HL-60/S4 (cell line): ENCODE data around the gene IMPA2.

Source experiments
- in situ Hi-C: fragments of 300-500 bp; cut with MboI; formaldehyde crosslinking; loops from 2 replicates; pipeline ENCODE4 v1.14.3; 2022; ENCODE audit warnings: low sequenced_read_pairs

The IMPA2 gene

DNA sequence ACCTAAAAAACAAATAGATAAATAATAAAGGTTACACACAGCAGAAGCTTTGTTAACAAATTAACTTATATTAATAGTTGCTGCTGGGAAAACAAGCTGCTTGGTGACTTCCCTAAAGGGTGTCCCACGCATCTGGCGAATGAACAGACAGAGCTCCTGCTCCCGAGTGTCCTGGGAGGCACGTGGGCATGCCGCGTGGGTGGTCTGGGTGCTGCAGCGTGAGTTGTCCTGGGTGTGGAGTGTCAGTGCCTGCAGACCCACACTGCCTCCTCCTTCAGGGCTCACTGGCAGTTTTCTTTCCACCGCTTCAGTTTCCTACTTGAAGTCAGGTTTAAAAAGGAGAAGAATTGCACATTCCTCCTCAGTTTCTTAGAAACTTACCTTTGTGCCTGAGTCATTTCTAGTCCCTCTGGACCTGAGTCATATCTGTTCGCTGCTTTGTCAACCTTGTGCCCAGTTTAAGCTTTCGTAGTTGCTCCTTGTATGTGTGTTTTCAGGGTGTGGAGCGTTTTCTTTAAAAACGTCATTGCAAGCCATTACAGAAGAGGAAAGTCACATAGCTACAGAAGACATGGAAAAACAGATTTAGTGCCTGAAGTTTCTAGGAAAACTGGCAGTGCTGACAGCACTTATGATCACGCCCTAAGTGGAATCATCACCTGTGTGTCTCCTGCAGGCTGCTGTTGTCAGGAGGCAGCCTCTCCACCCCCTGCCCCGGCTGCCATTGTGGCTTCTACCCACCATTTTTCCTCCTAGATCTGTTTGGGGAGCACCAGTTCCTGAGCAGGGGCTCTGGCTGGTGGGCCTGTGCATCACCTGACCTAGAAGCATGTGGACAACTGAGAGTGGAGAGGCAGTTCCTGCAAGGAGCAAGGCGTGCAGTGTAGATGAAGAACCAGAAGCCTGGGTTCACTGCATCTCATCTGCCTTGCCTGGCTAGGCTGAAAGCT lies 24.5 kb downstream of the IMPA2 start:
- in situ Hi-C loops = no loop called here

DNA sequence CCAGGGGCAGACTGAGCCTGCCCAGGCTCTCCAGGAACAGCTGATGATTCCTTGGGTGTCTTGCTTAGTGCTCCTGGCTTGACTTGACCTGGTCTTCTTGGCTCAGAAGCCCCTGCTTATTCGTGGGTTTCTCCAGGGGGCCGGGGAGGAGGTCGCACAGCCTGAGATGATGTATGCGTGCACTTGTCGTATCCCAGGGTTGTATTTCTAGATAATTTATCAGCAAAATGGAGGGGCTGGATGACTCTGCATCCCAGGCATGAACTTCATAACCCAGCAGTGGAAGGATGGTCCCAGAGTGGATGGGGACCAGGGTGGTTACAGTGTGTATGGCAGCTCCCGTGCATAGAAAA lies 25.2 kb downstream of the IMPA2 start:
- in situ Hi-C loops = no loop called here

DNA sequence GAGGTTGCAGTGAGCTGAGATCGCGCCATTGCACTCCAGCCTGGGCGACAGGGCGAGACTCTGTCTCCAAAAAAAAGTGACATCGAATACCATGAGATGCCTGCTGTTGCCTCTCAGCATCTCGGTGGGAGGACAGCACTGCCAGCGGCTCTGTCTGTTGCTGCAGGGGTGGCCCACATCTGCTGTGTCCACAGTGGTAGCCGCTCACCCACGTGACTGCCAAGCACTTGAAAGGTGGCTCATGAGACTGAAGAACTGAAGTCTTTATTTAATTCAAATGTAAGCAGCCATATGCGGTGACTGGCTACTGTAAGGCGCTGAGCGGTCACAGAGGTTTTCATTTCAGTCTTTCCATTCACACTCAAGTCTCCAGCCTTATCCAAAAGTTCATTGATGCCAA lies 25.8 kb downstream of the IMPA2 start:
- in situ Hi-C loops = no loop called here

DNA sequence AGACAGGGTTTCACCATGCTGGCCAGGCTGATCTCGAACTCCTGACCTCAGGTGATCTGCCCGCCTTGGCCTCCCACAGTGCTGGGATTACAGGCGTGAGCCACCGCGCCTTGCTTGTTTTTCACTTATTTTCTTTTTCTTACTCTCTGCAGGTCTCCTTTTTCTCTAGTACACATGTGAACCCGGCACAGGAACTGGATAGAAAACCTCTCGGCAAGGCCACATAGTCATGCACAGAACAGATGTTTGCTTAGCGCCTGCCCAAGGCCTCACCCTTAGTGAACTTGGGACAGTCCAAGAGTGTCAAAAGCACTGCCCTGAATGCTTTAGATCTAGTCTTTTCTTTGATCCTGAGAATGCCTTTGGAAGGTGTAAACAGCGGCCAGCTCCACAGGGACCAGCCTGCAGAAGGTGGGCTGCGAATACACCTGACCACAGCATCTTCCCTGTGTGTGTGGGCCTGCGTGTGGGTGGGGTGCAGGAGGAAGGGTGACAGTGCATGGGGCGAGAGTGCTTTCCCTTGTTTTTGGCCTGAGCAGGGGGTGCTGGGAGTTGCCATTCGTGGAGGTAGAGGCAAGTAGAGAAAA lies 27.0 kb downstream of the IMPA2 start:
- in situ Hi-C loops = no loop called here

- in situ Hi-C loops = no loop called here
Measured at GRCh38 chr18:12008842-12009580, 27.7 kb downstream of the IMPA2 start.

DNA sequence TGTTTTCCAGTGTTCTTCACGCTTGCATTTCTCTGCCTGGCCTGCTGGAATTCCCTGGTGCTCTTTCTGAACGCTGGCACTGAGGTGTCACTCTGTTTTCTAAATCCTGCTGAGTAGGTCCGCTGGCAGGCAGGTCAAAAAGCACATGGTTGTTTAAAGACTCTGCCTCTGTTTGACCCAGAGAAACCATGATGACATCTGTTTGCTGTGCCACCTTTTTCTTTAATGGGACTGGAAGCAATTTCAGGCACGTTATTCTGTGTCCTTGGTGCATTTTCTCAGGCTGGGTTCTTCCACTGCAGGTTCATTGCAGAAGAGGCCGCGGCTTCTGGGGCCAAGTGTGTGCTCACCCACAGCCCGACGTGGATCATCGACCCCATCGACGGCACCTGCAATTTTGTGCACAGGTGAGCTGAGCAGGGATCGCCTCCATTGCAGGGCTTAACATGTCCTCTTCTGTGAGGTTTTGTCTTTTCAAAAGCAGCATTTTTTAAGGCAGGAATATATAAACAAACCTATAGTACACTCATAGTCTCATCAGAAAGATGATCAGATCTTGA lies 28.4 kb downstream of the IMPA2 start:
- in situ Hi-C loops = no loop called here

DNA sequence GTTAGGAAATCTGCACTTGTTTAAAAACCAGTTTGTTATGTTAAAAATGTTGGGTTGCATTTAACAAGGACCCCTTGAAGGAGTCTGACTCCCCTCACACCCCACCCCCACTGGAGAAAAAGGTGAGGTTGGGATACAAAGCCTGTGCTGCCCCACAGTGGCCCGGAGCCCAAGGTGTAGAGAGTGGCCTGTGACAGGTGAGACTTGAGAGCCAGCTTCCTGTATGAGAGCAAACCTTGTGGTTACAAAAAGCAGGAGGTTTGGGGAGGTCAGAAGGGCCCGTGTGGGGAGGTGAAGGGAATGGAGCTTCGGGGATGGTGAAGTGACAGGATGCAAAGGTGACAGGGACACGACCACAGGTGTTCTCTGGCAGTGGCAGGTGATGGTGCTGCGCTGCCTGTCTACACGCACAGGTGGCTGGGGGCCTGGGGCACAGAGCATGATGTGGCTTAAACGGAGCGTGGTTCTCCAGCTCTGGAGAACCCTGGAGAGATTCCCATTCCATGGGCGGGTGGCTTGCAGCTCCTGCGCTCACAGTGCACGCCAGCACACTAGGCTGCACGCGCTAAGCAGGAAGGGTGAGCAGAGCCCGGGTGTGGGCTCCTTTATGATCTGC lies 29.0 kb downstream of the IMPA2 start:
- in situ Hi-C loops = no loop called here

DNA sequence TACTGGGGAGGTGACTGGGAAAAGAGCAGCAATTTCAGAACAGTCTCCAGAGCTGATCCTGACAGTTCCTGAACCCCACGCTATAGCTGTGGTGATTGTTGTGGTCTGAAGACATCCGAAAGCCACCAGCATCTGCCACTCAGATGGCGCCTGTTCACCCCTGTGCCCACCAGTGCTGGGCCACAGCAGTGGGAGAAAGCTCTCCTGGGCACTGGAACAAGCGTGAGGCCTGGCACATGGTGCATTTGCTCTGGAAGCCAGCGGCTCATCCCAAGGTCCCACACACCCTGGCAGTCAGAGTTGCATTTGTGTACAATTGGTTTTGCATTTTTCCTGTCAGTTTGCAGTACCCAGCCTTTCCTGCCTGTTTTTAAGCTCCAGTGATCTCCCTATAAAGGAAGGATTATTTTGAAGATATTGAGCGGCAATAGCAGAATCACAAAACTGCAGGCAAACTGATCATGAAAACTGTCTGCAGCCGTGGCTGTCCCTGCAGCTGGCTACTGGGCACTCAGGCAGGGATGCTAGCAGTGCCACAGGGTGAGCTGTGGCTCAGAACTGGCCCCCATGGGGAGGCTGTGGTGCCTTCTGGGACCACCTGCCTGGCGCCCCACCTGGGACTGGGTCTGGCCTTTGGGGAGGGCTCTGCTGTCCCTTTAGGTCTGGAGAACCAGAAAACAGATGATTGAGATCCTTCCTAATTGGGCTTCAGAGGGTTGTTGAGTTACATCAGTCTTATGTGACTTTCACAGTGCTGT lies 30.1 kb downstream of the IMPA2 start:
- in situ Hi-C loops = no loop called here

DNA sequence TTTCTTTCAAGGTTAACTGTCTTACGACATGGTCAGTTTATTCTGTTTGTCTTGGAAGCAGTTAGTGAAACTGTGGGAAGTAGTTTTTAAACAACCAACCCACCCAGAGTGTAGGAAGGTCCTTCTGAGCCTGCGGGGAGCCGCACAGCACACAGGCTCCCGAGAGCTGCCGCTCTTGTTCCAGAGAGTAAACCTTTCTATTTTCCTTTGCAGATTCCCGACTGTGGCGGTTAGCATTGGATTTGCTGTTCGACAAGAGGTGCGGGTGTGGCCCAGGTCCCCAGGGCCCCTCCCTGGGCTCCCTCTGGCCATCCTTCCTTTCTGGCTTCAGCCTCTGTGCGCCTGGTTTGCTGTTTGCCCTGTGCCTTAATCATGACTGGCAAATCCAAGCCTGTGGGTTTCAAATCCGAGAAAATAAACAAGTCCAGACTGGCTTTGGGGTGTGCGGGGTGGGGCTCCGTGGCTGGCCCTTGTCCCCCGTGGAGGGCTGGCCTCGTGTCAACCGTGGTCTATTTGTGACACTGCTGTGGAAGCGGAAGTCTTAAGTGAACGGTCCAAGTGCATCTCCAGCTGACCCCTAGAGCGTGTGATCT lies 30.7 kb downstream of the IMPA2 start:
- in situ Hi-C loops = no loop called here

DNA sequence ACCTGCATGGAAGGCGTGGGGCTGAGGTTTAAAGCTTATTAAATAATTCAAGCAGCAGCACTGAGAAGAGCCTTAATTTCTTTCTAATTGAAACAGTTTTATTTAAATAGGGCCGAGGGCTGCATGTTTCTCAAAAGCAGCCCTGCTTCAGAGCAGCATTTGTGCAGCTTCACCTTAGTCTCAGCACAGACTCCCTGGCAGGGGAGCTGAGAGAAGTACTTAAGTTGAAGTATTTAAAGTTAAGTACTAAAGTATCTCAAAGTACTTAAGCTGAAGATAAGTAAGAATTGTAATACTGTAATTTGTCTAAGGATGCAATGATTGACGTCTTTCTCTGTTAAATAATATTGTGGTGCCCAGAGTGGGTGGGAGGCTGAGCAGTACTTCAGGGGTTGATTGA lies 31.4 kb downstream of the IMPA2 start:
- in situ Hi-C loops = no loop called here

DNA sequence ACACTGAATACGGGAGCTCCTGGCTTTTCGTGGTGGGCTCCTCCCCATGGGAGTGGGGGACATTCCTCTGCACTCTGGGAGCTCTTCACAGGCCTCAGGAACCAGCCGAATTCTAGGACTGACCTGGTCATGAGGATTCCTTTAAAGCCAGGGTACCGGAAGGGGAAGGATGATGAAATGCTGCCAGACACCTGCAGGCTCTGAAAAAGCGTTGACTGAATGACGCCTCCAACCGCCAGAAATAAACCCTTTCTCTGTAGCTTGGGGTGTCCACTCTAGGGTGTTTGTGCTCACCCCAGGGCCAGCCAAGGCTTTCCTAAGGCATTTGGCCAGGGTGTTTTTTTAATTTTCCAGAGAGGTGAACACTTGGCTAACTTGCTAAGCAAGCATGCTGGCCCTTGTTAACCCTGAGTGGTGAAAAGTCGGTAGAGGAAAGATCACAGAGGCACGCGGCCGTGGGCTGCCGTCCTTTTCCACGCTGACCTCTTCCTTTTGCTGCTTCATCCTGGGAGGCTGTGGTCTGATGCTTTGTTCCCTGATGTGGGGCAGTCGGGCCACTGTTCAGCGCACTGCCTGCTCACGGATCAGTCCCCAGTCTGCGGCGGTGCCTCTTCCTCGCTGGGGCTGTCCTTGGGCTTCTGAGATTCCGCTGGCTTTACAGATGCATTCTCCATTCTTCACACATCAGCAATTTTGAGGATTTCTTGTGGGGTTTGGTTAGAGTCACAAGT lies 32.0 kb downstream of the IMPA2 start:
- in situ Hi-C loops = no loop called here

DNA sequence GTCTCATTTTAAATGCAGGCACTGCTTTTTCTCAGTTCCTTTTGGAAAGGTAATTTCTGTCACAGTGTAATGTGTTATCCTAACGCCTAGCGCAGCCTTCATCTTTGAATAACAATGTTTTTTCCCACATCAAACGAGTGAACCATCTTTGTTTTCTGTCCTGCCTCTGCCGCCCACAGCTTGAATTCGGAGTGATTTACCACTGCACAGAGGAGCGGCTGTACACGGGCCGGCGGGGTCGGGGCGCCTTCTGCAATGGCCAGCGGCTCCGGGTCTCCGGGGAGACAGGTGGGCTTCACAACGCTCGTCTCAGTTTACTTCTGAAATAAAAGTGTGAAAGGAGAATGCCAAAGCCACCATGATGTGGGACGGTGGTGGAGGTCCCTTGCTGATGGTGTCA lies 32.8 kb downstream of the IMPA2 start:
- in situ Hi-C loops = no loop called here

DNA sequence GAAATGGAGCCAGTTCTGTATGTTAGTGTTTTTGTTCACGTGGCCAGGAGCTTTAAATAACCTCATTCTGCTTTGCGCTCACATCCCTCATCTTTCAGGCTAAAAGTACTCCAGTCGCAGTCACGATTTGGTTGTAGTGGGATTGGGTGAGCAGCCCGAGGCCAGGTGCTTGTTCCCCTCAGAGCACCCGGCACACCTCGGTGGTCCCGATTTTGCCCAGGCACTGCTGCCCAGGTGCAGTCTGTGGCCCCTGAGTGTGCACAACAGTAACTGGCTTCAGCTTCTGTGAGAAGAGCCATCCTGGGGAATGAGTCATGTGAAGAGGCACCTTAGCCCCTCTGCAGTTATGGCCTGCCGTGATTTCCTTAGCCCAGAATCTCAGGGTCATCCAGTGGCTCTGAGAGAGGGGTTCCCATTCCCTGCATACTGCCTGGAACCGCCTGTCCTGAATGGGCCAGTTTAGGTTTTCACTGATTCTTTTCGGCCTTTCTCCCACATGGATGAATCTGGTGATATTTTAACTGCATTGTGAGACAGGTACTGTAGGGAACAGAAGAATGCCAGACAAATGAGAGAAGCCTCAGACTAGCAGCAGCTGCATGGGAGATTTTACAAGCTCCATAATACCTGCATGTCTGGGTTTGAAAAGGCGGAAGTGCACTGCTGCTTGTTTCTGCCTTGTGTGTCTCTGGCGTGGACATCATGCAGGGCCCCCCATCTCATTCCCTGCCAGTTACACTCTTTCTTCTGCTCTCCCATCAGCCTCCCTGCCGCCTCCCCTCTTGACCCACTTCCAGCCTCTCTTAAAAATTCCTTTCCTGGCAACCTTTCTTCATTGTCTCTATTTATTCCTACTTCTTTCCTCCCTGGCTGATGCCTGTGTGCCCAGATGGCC lies 33.5 kb downstream of the IMPA2 start:
- in situ Hi-C loops = no loop called here

DNA sequence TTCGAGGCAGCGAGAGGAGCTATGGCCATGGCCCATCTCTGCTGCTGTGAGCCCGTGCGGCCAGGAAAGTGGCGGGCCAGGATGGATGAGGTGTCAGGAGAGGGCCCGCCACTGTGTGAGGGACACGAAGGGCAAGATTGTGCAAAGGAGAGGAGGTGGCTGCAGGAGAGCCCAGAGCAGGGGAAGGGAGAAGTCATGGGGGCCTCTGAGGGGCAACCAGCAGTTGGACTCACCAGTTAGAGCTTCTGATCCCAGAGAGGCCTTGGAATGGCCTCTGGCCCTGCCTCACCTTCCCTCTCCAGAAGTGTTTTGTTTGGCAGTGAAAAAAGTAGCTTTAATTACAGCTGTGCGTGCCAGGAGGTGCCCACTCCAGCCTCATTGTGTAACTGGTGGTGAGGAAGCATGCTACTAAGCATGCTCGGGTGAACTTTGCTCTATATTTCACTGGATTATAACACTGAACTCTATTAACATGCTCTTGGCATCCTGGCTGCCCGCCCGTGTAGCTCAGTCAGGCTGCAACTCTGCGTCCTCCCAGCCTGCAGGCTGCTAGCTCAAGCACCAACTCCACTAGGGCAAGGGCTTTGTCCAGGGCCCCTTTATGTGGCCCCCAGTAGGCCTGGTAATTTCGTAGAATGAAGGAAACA lies 34.2 kb downstream of the IMPA2 start:
- in situ Hi-C loops = no loop called here

GRCh38 chr18:12017081-12017480 lies 35.8 kb downstream of the IMPA2 start:
- in situ Hi-C loops = no loop called here

DNA sequence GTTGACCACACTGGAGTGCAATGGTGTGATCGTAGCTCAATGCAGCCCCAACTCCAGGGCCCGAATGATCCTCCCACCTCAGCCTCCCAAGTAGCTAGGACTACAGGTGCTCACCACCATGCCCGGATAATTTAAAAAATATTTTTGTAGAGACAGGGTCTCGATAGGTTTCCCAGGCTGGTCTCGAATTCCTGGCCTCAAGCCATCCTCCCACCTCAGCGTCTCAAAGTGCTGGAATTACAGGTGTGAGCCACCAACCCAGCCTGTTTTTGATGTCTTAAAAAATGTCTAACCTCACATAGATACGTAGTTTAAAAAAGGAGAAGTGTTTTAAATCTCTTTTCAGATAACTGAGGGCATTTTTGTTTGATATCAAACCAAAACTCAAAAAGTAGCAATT lies 37.6 kb downstream of the IMPA2 start:
- in situ Hi-C loops = no loop called here

- in situ Hi-C loops = no loop called here
Measured at GRCh38 chr18:12021077-12021476, 39.8 kb downstream of the IMPA2 start.

DNA sequence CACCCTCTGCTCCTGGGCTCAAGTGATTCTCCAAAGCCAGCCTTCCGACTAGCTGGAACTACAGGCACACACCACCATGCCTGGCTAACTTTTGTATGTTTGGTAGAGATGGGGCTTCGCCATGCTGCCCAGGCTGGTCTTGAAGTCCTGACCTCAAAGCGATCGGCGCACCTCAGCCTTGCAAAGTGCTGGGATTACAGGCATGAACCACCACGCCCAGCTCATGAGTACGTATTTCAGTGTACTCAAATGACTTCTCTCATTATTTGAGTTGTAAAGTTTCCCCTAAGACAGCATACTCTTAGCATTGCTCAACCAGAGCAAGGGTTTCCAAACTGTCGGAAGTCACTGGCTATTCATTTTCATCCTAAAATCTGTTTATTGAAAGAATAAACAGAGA lies 40.3 kb downstream of the IMPA2 start:
- in situ Hi-C loops = no loop called here
